ENCODE results near the gene AFF2. TPM values are rescaled to one million over a fixed set of nuclear protein-coding genes. Genes with fewer than 3 reads are reported as not detected.

The AFF2 gene
- total and polyA plus RNA-seq, 3 donors from 2014 or later, result 4.7 to 28.1 (median 21.3) TPM

GRCh38 chrX:148930206-148930729 lies 429.9 kb downstream of the AFF2 start:
- Histone ChIP-seq H3K9me3 (no peaks in the 10 kb centered on the region), H3K36me3 (ENCODE audit: low read depth, missing control alignments) (no peaks in the 10 kb centered on the region), H3K27me3 (no peaks in the 10 kb centered on the region), H3K4me3 (no peak overlapping the region), H3K4me1 (no peaks in the 10 kb centered on the region), H3K27ac (no peak overlapping the region)
- WGBS, 2 donors, result 92 to 94% methylated on average over 2 of the region's 2 CpGs
- intact Hi-C loops (cut with DNase I; ENCODE audit: low total_unique reads), result no loop called here
- DNase-seq, result no peak
- TF ChIP-seq POLR2A (IDR thresholded peaks at IDR 0.05) (no peak), CTCF (IDR thresholded peaks at IDR 0.05) (no peak)

- DNase-seq, result no peak
- no peak overlapping the region for H3K4me3 ChIP-seq
- TF ChIP-seq CTCF (IDR thresholded peaks at IDR 0.05) (no peak), POLR2A (IDR thresholded peaks at IDR 0.05) (no peak)
- no peaks in the 10 kb centered on the region for H3K27me3 ChIP-seq
- H3K36me3 ChIP-seq (ENCODE audit: low read depth, missing control alignments), result no peaks in the 10 kb centered on the region
- H3K4me1 ChIP-seq, result no peaks in the 10 kb centered on the region
- 90 to 95% methylated on average over 4 of the region's 4 CpGs for WGBS, 2 donors
- no peaks in the 10 kb centered on the region for H3K9me3 ChIP-seq
- intact Hi-C loops (cut with DNase I; ENCODE audit: low total_unique reads), result no loop called here
- no peak overlapping the region for H3K27ac ChIP-seq
These were observed 433.5 kb downstream of the AFF2 start for GRCh38 chrX:148933881-148934280.

GRCh38 chrX:148938348-148938747 lies 437.9 kb downstream of the AFF2 start:
- no peaks in the 10 kb centered on the region for H3K27me3 ChIP-seq
- H3K9me3 ChIP-seq, result no peaks in the 10 kb centered on the region
- no peak overlapping the region for H3K4me3 ChIP-seq
- no peaks in the 10 kb centered on the region for H3K4me1 ChIP-seq
- intact Hi-C loops (cut with DNase I; ENCODE audit: low total_unique reads), result no loop called here
- 94 to 95% methylated on average over 4 of the region's 4 CpGs for WGBS, 2 donors
- TF ChIP-seq CTCF (IDR thresholded peaks at IDR 0.05) (no peak), POLR2A (IDR thresholded peaks at IDR 0.05) (no peak)
- H3K36me3 ChIP-seq (ENCODE audit: low read depth, missing control alignments), result no peaks in the 10 kb centered on the region
- no peak overlapping the region for H3K27ac ChIP-seq
- no peak for DNase-seq

GRCh38 chrX:148940411-148940996 lies 440.1 kb downstream of the AFF2 start:
- Histone ChIP-seq H3K27me3 (no peaks in the 10 kb centered on the region), H3K9me3 (no peaks in the 10 kb centered on the region), H3K36me3 (ENCODE audit: low read depth, missing control alignments) (no peaks in the 10 kb centered on the region), H3K4me3 (no peak overlapping the region), H3K27ac (no peak overlapping the region), H3K4me1 (no peaks in the 10 kb centered on the region)
- 46 to 67% methylated on average over 1 of the region's 1 CpG for whole genome bisulfite sequencing, 2 donors
- intact Hi-C loops (cut with DNase I; ENCODE audit: low total_unique reads), result no loop called here
- DNase-seq, result no peak
- TF ChIP-seq POLR2A (IDR thresholded peaks at IDR 0.05) (no peak), CTCF (IDR thresholded peaks at IDR 0.05) (no peak)

- H3K4me1 ChIP-seq, result no peaks in the 10 kb centered on the region
- H3K27ac ChIP-seq, result no peak overlapping the region
- H3K9me3 ChIP-seq, result no peaks in the 10 kb centered on the region
- no peaks in the 10 kb centered on the region for H3K27me3 ChIP-seq
- no peak for TF ChIP-seq POLR2A (IDR thresholded peaks at IDR 0.05)
- no peak for TF ChIP-seq CTCF (IDR thresholded peaks at IDR 0.05)
- H3K4me3 ChIP-seq, result no peak overlapping the region
- WGBS, 2 donors, result 75 to 78% methylated on average over 5 of the region's 5 CpGs
- intact Hi-C loops (cut with DNase I; ENCODE audit: low total_unique reads), result no loop called here
- DNase-seq, result no peak
- no peaks in the 10 kb centered on the region for H3K36me3 ChIP-seq (ENCODE audit: low read depth, missing control alignments)
These were observed 442.3 kb downstream of the AFF2 start for GRCh38 chrX:148942754-148943153.

Measured in testis (tissue), 3 donors.